WERI-Rb-1 (cell line): Measurements from ENCODE around the gene PRRT3.
"Not testable (repeated sequence)": the region's sequence is repeated elsewhere in the genome, so short reads cannot be mapped to it uniquely, and the experiment has no call there.

Source experiments
- DNase-seq: peaks from one replicate; pipeline ENCODE4 v3.0.0-alpha.2; 2020
- H3K27ac ChIP-seq: fragments of 250-450 bp; sonication (Bioruptor Pico); 2 replicates; pipeline ENCODE4 v1.5.1; 2020; ENCODE audit warnings: mild to moderate bottlenecking, moderate library complexity
- H3K27me3 ChIP-seq: fragments of 250-450 bp; sonication (Bioruptor Pico); 2 replicates; pipeline ENCODE4 v1.5.1; 2021; ENCODE audit warnings: mild to moderate bottlenecking, low read depth, moderate library complexity; ENCODE audit not compliant: insufficient read depth, severe bottlenecking
- H3K36me3 ChIP-seq: fragments of 250-450 bp; sonication (Bioruptor Pico); 2 replicates; pipeline ENCODE4 v1.5.1; 2020; ENCODE audit warnings: mild to moderate bottlenecking, moderate library complexity
- H3K4me3 ChIP-seq: 2 replicates; pipeline ENCODE4 v1.5.1; 2011; ENCODE audit warnings: low read depth, mild to moderate bottlenecking, control low read depth, low read length
- H3K9me3 ChIP-seq: fragments of 250-450 bp; sonication (Bioruptor Pico); 2 replicates; pipeline ENCODE4 v1.5.1; 2021; ENCODE audit warnings: mild to moderate bottlenecking, moderate library complexity; ENCODE audit not compliant: severe bottlenecking
- CTCF ChIP-seq: IDR thresholded peaks from 2 replicates; pipeline ENCODE4 v1.5.1; 2011; ENCODE audit warnings: low read depth, mild to moderate bottlenecking, control low read depth, inconsistent platforms, low read length

Gene PRRT3

GRCh38 chr3:9940746-9941145 is 11.5 kb downstream of the PRRT3 start:
- H3K4me3 ChIP-seq: no peak overlapping the region
- no peak for DNase-seq
- no peak overlapping the region for H3K27ac ChIP-seq
- no peaks in the 10 kb centered on the region for H3K27me3 ChIP-seq
- no peaks in the 10 kb centered on the region for H3K9me3 ChIP-seq
- peaks cover 9% of the 10 kb centered on the region for H3K36me3 ChIP-seq
- no peak for TF ChIP-seq CTCF

- H3K27me3 ChIP-seq, H3K4me3 ChIP-seq, H3K9me3 ChIP-seq, DNase-seq, H3K27ac ChIP-seq: not testable (repeated sequence)
- H3K36me3 ChIP-seq: peaks cover 13% of the 10 kb centered on the region
Measured at GRCh38 chr3:9939906-9940305, 12.3 kb downstream of the PRRT3 start.

- peaks cover 10% of the 10 kb centered on the region for H3K36me3 ChIP-seq
- H3K4me3 ChIP-seq: no peak overlapping the region
- H3K9me3 ChIP-seq: no peaks in the 10 kb centered on the region
- H3K27me3 ChIP-seq: no peaks in the 10 kb centered on the region
- H3K27ac ChIP-seq: no peak overlapping the region
- no peak for TF ChIP-seq CTCF
- no peak for DNase-seq
Measured at GRCh38 chr3:9938966-9939365, 13.2 kb downstream of the PRRT3 start.

DNA sequence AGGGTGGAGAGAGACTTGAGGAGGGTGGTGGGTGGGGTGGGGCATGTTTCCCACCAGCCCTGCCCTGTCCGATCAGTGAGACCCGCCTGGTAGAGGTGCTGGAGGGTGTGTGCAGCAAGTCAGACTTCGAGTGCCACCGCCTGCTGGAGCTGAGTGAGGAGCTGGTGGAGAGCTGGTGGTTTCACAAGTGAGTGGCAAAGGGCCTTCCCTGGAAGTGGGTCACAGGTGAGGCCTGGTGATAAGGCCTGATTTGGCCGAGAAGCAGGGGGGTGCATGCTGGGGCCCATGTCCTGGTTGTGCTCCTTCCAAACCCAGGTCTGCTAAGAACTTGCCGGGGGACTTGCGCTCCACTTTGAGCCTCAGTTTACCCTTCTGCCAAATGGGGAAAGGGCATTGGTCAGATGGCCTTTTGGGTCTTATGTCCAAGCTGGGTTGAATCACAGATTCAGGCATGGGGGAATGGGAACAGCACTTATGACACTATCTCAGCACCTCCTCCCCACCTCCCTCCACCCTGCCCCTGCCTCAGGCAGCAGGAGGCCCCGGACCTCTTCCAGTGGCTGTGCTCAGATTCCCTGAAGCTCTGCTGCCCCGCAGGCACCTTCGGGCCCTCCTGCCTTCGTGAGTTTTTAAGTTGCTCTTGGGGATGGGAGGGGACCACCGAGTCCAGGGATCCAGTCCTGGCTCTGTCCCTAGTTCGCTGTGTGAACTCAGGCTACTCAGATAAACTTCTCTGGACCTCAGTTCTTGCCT is 14.5 kb downstream of the PRRT3 start:
- Histone ChIP-seq H3K27me3 (no peaks in the 10 kb centered on the region), H3K27ac (no peak overlapping the region), H3K4me3 (no peak overlapping the region), H3K36me3 (peaks cover 10% of the 10 kb centered on the region), H3K9me3 (no peaks in the 10 kb centered on the region)
- TF ChIP-seq CTCF: no peak
- no peak for DNase-seq

- Histone ChIP-seq H3K27ac (no peak overlapping the region), H3K4me3 (no peak overlapping the region), H3K9me3 (no peaks in the 10 kb centered on the region), H3K36me3 (peaks cover 6% of the 10 kb centered on the region), H3K27me3 (no peaks in the 10 kb centered on the region)
- DNase-seq: no peak
- no peak for TF ChIP-seq CTCF
Measured at GRCh38 chr3:9935966-9936510, 16.2 kb downstream of the PRRT3 start.

DNA sequence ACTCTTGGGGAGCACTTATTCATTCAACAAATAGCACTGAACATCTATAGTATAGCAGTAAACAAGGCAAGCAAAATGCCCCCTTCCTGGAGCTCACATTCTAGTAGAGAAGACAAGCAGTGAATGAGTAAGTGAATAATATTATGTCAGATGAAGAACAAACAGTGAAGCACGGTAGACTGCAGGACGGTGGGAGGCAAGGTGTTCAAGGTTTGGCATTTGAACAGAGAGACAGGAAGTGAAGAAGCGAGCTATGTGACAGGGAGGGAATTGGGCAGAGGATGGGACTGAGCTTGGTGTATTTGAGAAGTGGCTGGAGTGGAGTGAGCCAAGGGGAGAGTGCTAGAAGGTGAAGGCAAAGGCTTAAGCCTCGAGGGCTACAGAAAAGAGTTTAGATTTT is 17.2 kb downstream of the PRRT3 start:
- no peak for DNase-seq
- Histone ChIP-seq H3K36me3 (peaks cover 5% of the 10 kb centered on the region), H3K27ac (no peak overlapping the region), H3K9me3 (no peaks in the 10 kb centered on the region), H3K4me3 (no peak overlapping the region), H3K27me3 (no peaks in the 10 kb centered on the region)
- TF ChIP-seq CTCF: no peak
